RWPE1 (cell line): Measurements from ENCODE around the gene KRTAP11-1.

Experiments used
- CTCF ChIA-PET: fragments of 350-600 bp; sonication (Branson Sonifier 250); formaldehyde crosslinking; extraction: SDS; loops from one replicate; lab custom pipeline; 2021; lab: Yijun Ruan, JAX
- POLR2A ChIA-PET: fragments of 400-600 bp; formaldehyde crosslinking; extraction: SDS; loops from one replicate; lab custom pipeline; 2020; ENCODE audit warnings: antibody characterized with exemption; ENCODE audit not compliant: low non-redundant PET; lab: Yijun Ruan, JAX
- DNase-seq: peaks from one replicate; pipeline ENCODE4 v3.0.0; 2012; ENCODE audit warnings: low spot score
- H3K27ac ChIP-seq: fragments of 450-650 bp; 2 replicates; pipeline ENCODE4 v1.5.1; 2017
- CTCF ChIP-seq: fragments of 450-650 bp; conservative IDR thresholded peaks from 2 replicates; pipeline ENCODE4 v1.5.1; 2017; ENCODE audit warnings: low read depth, mild to moderate bottlenecking

Gene KRTAP11-1

GRCh38 chr21:30881480-30881879, at the start of gene KRTAP11-1:
KRTAP11-1 (minus strand) TSS chr21:30881580; CDS start chr21:30881524, 56 bp downstream.
- POLR2A ChIA-PET = no interaction called here
- H3K27ac ChIP-seq = no peak within 1 kb of the TSS
- TF ChIP-seq CTCF = no peak
- CTCF ChIA-PET = no interaction called here
- DNase-seq = no peak

GRCh38 chr21:30924146-30924700, 42.8 kb upstream of the KRTAP11-1 start:
- DNase-seq = no peak
- POLR2A ChIA-PET = no interaction called here
- no peak overlapping the region for H3K27ac ChIP-seq
- TF ChIP-seq CTCF = no peak
- CTCF ChIA-PET = no interaction called here

- POLR2A ChIA-PET = no interaction called here
- no peak for TF ChIP-seq CTCF
- DNase-seq = no peak
- CTCF ChIA-PET = no interaction called here
- no peak overlapping the region for H3K27ac ChIP-seq
These were observed 39.7 kb upstream of the KRTAP11-1 start for GRCh38 chr21:30921129-30921528.

GRCh38 chr21:30917557-30917956, 36.2 kb upstream of the KRTAP11-1 start:
- no peak overlapping the region for H3K27ac ChIP-seq
- no peak for TF ChIP-seq CTCF
- POLR2A ChIA-PET = no interaction called here
- DNase-seq = no peak
- CTCF ChIA-PET = interaction anchor here (0.5 kb wide), 1 partner anchor 15 kb away, joined by 3 read pairs; no protein-coding TSS in a partner anchor

GRCh38 chr21:30900881-30901280, 19.5 kb upstream of the KRTAP11-1 start:
- CTCF ChIA-PET = no interaction called here
- POLR2A ChIA-PET = no interaction called here
- TF ChIP-seq CTCF = no peak
- DNase-seq = no peak
- no peak overlapping the region for H3K27ac ChIP-seq

GRCh38 chr21:30882866-30883597, 1.7 kb upstream of the KRTAP11-1 start:
- ChIA-PET CTCF (no interaction called here), POLR2A (no interaction called here)

More at GRCh38 chr21:30882866-30883597, 1.7 kb upstream of the KRTAP11-1 start:
- no peak for TF ChIP-seq CTCF
- H3K27ac ChIP-seq = no peak overlapping the region
- DNase-seq = peak; percentile 58
